HCT116 (cell line): Measurements from ENCODE around the gene MMP13. TPM values are rescaled to one million over a fixed set of nuclear protein-coding genes. Genes with fewer than 3 reads are reported as not detected.

Source experiments
- ATAC-seq: fragments of 200-7000 bp; cut with Tn5 transposase; 2 replicates; pipeline ENCODE4 v1.9.1; 2020; ENCODE audit warnings: mild to moderate bottlenecking, moderate library complexity
- BruUV-seq: library from RNA; stranded (reverse); fragments of 400-500 nt; replicated peaks from 2 replicates; lab custom pipeline; 2021; lab: Mats Ljungman, UMichigan
- CTCF ChIA-PET: fragments of 300-600 bp; sonication (Branson Sonifier 250); formaldehyde crosslinking; loops from one replicate; lab custom pipeline; 2021; ENCODE audit warnings: antibody characterized with exemption; lab: Charles Lee
- POLR2A ChIA-PET: fragments of 300-600, 350-600 bp; sonication (Branson Sonifier 250); formaldehyde crosslinking; loops from one replicate; lab custom pipeline; 2021; ENCODE audit warnings: antibody characterized with exemption; lab: Charles Lee
- RAD21 ChIA-PET, 2 experiments: fragments of 300-600 bp; sonication (Branson Sonifier 250); formaldehyde crosslinking; loops; one replicate each; lab custom pipeline; 2023; ENCODE audit warnings: low total read pairs in 2 of 2; ENCODE audit not compliant: uncharacterized antibody in 2 of 2, unreplicated experiment in 2 of 2, low non-redundant PET in 1 of 2; lab: Charles Lee
- DNase-seq: peaks from one replicate; pipeline ENCODE4 v3.0.0-alpha.2; 2010; ENCODE audit warnings: low read depth, low spot score
- H2AFZ ChIP-seq: fragments of 200-600 bp; shearing (Covaris generic), sonication (generic); 2 replicates; pipeline ENCODE4 v1.6.1; 2017; ENCODE audit warnings: low read depth, mixed run types, mixed read lengths, antibody characterized with exemption, low read length; ENCODE audit not compliant: poor library complexity, severe bottlenecking
- H3K27ac ChIP-seq: 2 replicates; pipeline ENCODE4 v1.5.1; 2012; ENCODE audit warnings: low read depth, low read length
- H3K27me3 ChIP-seq: fragments of 200-600 bp; sonication (generic); 2 replicates; pipeline ENCODE4 v1.6.1; 2016; ENCODE audit warnings: mixed run types, low read length, mixed read lengths; ENCODE audit not compliant: insufficient read depth
- H3K36me3 ChIP-seq, 2 experiments: fragments of 200-500 bp in 1 of 2; fragments of 200-600 bp in 1 of 2; sonication (Bioruptor generic) in 1 of 2; sonication (generic) in 1 of 2; 2 replicates each; pipeline versions ENCODE4 v1.5.1 to v1.6.1; 2014 to 2016; ENCODE audit warnings: low read length in 2 of 2, inconsistent platforms in 1 of 2, mixed read lengths in 1 of 2, mixed run types in 1 of 2; ENCODE audit not compliant: insufficient read depth in 2 of 2, control insufficient read depth in 1 of 2
- H3K4me1 ChIP-seq, 2 experiments: fragments of 200-600 bp in 1 of 2; sonication (generic) in 1 of 2; 2 replicates each; pipeline versions ENCODE4 v1.5.1 to v1.6.1; 2012 to 2017; ENCODE audit warnings: low read length in 2 of 2, inconsistent platforms in 1 of 2, mild to moderate bottlenecking in 1 of 2, mixed read lengths in 1 of 2, mixed run types in 1 of 2, moderate library complexity in 1 of 2; ENCODE audit not compliant: insufficient read depth in 2 of 2, control insufficient read depth in 1 of 2
- H3K4me2 ChIP-seq: fragments of 200-600 bp; sonication (generic); 2 replicates; pipeline ENCODE4 v1.6.1; 2017; ENCODE audit warnings: mixed run types, low read length, mixed read lengths
- H3K4me3 ChIP-seq, 2 experiments: fragments of 200-600 bp in 1 of 2; sonication (generic) in 1 of 2; replicated peaks in 1 of 2; 2 replicates each; pipeline ENCODE4 v1.5.1; 2011 to 2016; ENCODE audit warnings: low read length in 2 of 2, control low read depth in 1 of 2, low read depth in 1 of 2, mild to moderate bottlenecking in 1 of 2, mixed read lengths in 1 of 2, mixed run types in 1 of 2
- H3K79me2 ChIP-seq: fragments of 200-600 bp; sonication (generic); 2 replicates; pipeline ENCODE4 v1.6.1; 2017; ENCODE audit warnings: mild to moderate bottlenecking, mixed run types, low read length, moderate library complexity, mixed read lengths; ENCODE audit not compliant: insufficient read depth
- H3K9ac ChIP-seq: fragments of 200-600 bp; sonication (generic); 2 replicates; pipeline ENCODE4 v1.6.1; 2016; ENCODE audit warnings: low read length, mixed read lengths
- H3K9me2 ChIP-seq: fragments of 200-600 bp; sonication (generic), shearing (Covaris generic); 2 replicates; pipeline ENCODE4 v1.6.1; 2017; ENCODE audit warnings: mixed run types, mild to moderate bottlenecking, moderate library complexity; ENCODE audit not compliant: insufficient read depth
- H3K9me3 ChIP-seq, 2 experiments: fragments of 200-500 bp in 1 of 2; fragments of 200-600 bp in 1 of 2; sonication (Bioruptor generic) in 1 of 2; sonication (generic) in 1 of 2; 2 replicates each; pipeline ENCODE4 v1.6.1; 2014 to 2017; ENCODE audit warnings: low read length in 2 of 2, mixed read lengths in 2 of 2, inconsistent platforms in 1 of 2, low read depth in 1 of 2, mild to moderate bottlenecking in 1 of 2, mixed run types in 1 of 2, moderate library complexity in 1 of 2; ENCODE audit not compliant: control insufficient read depth in 1 of 2, insufficient read depth in 1 of 2
- H4K20me1 ChIP-seq: fragments of 200-600 bp; sonication (generic), shearing (Covaris generic); 2 replicates; pipeline ENCODE4 v1.6.1; 2017; ENCODE audit warnings: mixed run types, mild to moderate bottlenecking, moderate library complexity; ENCODE audit not compliant: insufficient read depth
- CTCF ChIP-seq, 3 experiments: fragments of 200-600 bp in 1 of 3; sonication (generic) in 1 of 3; IDR thresholded peaks in 2 of 3; conservative IDR thresholded peaks in 1 of 3; 2 replicates each; pipeline ENCODE4 v1.5.1; 2012 to 2017; ENCODE audit warnings: low read depth in 2 of 3, low read length in 2 of 3, antibody characterized with exemption in 1 of 3, borderline replicate concordance in 1 of 3, control low read depth in 1 of 3, mild to moderate bottlenecking in 1 of 3, mixed read lengths in 1 of 3, mixed run types in 1 of 3, moderate library complexity in 1 of 3; ENCODE audit not compliant: insufficient read depth in 1 of 3
- ELF1 ChIP-seq: IDR thresholded peaks from 2 replicates; pipeline ENCODE4 v1.6.1; 2012; ENCODE audit warnings: low read depth, borderline replicate concordance
- POLR2AphosphoS5 ChIP-seq: IDR thresholded peaks from 2 replicates; pipeline ENCODE4 v1.6.1; 2011; ENCODE audit warnings: mild to moderate bottlenecking, low read depth, low read length, moderate library complexity
- RAD21 ChIP-seq: IDR thresholded peaks from 2 replicates; pipeline ENCODE4 v1.6.1; 2012; ENCODE audit warnings: low read depth, mild to moderate bottlenecking
- REST ChIP-seq: IDR thresholded peaks from 2 replicates; pipeline ENCODE4 v1.6.1; 2012; ENCODE audit warnings: low read depth
- YY1 ChIP-seq: IDR thresholded peaks from 2 replicates; pipeline ENCODE4 v1.6.1; 2011; ENCODE audit warnings: low read length, low read depth, moderate library complexity, mild to moderate bottlenecking; ENCODE audit not compliant: insufficient replicate concordance; ENCODE audit errors: extremely low read depth
- ZBTB33 ChIP-seq: IDR thresholded peaks from 2 replicates; pipeline ENCODE4 v1.6.1; 2011; ENCODE audit warnings: mild to moderate bottlenecking, low read length, moderate library complexity; ENCODE audit not compliant: insufficient replicate concordance; ENCODE audit errors: extremely low read depth
- ZFX ChIP-seq: fragments of 450-650 bp; IDR thresholded peaks from 2 replicates; pipeline ENCODE4 v1.6.1; 2017
- intact Hi-C: fragments of 100-400 bp; cut with micrococcal nuclease; formaldehyde crosslinking; loops from 2 replicates; pipeline ENCODE4 v1.10.0; 2022
- total RNA-seq: library from RNA; stranded (reverse); gene quantifications from one replicate; pipeline ENCODE4 v1.2.1, GENCODE V29; 2021; ENCODE audit not compliant: unreplicated experiment

MMP13 gene
- total RNA-seq, 1 experiment from 2014 or later, result not detected

- H3K36me3 ChIP-seq, result no peaks in the 10 kb centered on the region
- TF ChIP-seq ZFX, result no peak
- TF ChIP-seq POLR2AphosphoS5, result no peak
- no peak for TF ChIP-seq ZBTB33
- TF ChIP-seq CTCF (IDR thresholded peaks at IDR 0.05 in 2 of 3, conservative IDR thresholded peaks at IDR 0.05 in 1 of 3; ENCODE audit: borderline replicate concordance in 1 of 3, insufficient read depth in 1 of 3, low read depth in 2 of 3, low read length in 2 of 3), result no peak
- TF ChIP-seq RAD21, result no peak
- no peak for TF ChIP-seq ELF1
- TF ChIP-seq YY1, result no peak
- TF ChIP-seq REST, result no peak
- H4K20me1 ChIP-seq, result no peaks in the 10 kb centered on the region
- no peak overlapping the region for H3K27ac ChIP-seq
- no TSS peak for BruUV-seq
- H3K9ac ChIP-seq, result no peak overlapping the region
- H3K4me2 ChIP-seq, result no peak overlapping the region
- H3K4me3 ChIP-seq, result no peak overlapping the region
- H3K79me2 ChIP-seq, result no peaks in the 10 kb centered on the region
- ATAC-seq, result no peak
- DNase-seq, result no peak
- H3K9me2 ChIP-seq, result no peaks in the 10 kb centered on the region
- H3K27me3 ChIP-seq, result no peaks in the 10 kb centered on the region; the same call in 1 of the 2 replicates
- ChIA-PET POLR2A (no interaction called here), CTCF (interaction anchor here (2.7 to 2.8 kb wide), 2 partner anchors 11 to 15 kb away, joined by 10 to 12 read pairs; no protein-coding TSS in a partner anchor), RAD21 (no interaction called here)
- H2AFZ ChIP-seq, result no peak overlapping the region
- intact Hi-C loops, result no loop called here
- H3K9me3 ChIP-seq, result no peaks in the 10 kb centered on the region
- H3K4me1 ChIP-seq, result no peaks in the 10 kb centered on the region
These were observed 25.1 kb downstream of the MMP13 start for GRCh38 chr11:102930451-102930850.
